BE2C (cell line): Measurements from ENCODE around the gene PECR.

ENCODE experiments used
- DNase-seq: peaks from one replicate; pipeline ENCODE4 v3.0.0-alpha.2; 2020
- H3K27me3 ChIP-seq: fragments of 250-450 bp; sonication (Bioruptor Pico); 2 replicates; pipeline ENCODE4 v1.5.1; 2020; ENCODE audit warnings: mild to moderate bottlenecking
- H3K36me3 ChIP-seq: fragments of 250-450 bp; sonication (Bioruptor Pico); 2 replicates; pipeline ENCODE4 v1.5.1; 2020; ENCODE audit warnings: mild to moderate bottlenecking
- H3K4me1 ChIP-seq: fragments of 250-450 bp; sonication (Bioruptor Pico); 2 replicates; pipeline ENCODE4 v1.5.1; 2020
- H3K4me3 ChIP-seq: 2 replicates; pipeline ENCODE4 v1.5.1; 2011; ENCODE audit warnings: low read depth, low read length
- H3K9me3 ChIP-seq: fragments of 250-450 bp; sonication (Bioruptor Pico); 2 replicates; pipeline ENCODE4 v1.5.1; 2020
- TF ChIP-seq, protein P1 (sequence below): IDR thresholded peaks from 2 replicates; pipeline ENCODE4 v1.5.1; 2012; ENCODE audit warnings: mild to moderate bottlenecking, low read depth, low read length

Gene PECR

GRCh38 chr2:216118474-216118873, 36.9 kb upstream of the PECR start:
- no peak for DNase-seq
- H3K4me3 ChIP-seq = no peak overlapping the region
- peaks cover 91% of the 10 kb centered on the region for H3K36me3 ChIP-seq

DNA sequence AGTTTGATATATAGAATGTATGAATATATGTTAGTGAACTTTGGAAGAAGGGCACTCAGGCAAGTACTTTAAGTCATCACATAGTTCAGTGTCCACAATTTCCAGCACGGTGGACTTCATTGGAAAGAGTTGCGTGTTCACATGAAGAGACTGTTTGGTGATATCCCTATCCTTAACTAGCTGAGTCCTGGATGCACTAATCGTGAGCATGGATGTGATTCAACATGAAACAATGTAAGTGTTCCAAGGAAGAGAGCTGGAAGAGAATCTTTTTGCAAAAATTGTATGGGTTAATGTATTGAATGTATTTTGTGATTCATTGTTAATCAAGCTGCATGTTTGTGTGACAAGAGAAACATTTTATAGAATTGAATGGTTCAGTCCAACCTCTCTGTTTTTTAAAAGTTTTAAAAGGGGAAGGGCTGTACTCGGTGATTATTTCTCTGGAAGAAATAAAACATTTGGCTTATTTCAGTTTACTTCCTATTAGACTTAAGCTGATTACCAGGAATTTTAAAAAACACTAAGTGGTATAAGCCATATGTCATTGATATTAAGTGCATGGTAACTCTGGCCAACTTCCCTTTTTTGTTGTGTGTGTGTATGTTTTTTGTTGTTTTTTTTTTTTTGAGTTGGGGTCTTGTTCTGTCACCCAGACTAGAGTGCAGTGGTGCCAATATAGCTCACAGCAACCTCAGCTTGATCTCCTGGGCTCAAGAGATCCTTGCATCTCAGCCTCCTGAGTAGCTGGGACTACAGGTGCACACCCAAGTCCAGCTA, 36.1 kb upstream of the PECR start:
- TF ChIP-seq, protein P1, sequence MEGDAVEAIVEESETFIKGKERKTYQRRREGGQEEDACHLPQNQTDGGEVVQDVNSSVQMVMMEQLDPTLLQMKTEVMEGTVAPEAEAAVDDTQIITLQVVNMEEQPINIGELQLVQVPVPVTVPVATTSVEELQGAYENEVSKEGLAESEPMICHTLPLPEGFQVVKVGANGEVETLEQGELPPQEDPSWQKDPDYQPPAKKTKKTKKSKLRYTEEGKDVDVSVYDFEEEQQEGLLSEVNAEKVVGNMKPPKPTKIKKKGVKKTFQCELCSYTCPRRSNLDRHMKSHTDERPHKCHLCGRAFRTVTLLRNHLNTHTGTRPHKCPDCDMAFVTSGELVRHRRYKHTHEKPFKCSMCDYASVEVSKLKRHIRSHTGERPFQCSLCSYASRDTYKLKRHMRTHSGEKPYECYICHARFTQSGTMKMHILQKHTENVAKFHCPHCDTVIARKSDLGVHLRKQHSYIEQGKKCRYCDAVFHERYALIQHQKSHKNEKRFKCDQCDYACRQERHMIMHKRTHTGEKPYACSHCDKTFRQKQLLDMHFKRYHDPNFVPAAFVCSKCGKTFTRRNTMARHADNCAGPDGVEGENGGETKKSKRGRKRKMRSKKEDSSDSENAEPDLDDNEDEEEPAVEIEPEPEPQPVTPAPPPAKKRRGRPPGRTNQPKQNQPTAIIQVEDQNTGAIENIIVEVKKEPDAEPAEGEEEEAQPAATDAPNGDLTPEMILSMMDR = no peak
- H3K36me3 ChIP-seq = peaks cover 91% of the 10 kb centered on the region
- H3K4me1 ChIP-seq = peaks cover 19% of the 10 kb centered on the region
- no peak overlapping the region for H3K4me3 ChIP-seq
- H3K9me3 ChIP-seq = no peaks in the 10 kb centered on the region
- no peaks in the 10 kb centered on the region for H3K27me3 ChIP-seq
- DNase-seq = no peak

More at GRCh38 chr2:216118474-216118873, 36.9 kb upstream of the PECR start:
- no peaks in the 10 kb centered on the region for H3K9me3 ChIP-seq
- peaks cover 19% of the 10 kb centered on the region for H3K4me1 ChIP-seq
- TF ChIP-seq, protein P1 = no peak
- H3K27me3 ChIP-seq = no peaks in the 10 kb centered on the region

GRCh38 chr2:216116418-216116817, 34.8 kb upstream of the PECR start:
- TF ChIP-seq, protein P1 = no peak
- no peaks in the 10 kb centered on the region for H3K27me3 ChIP-seq
- no peak overlapping the region for H3K4me3 ChIP-seq
- peak; percentile 65 for DNase-seq
- H3K4me1 ChIP-seq = peaks cover 19% of the 10 kb centered on the region
- H3K9me3 ChIP-seq = no peaks in the 10 kb centered on the region
- H3K36me3 ChIP-seq = peaks cover 91% of the 10 kb centered on the region

- TF ChIP-seq, protein P1 = peak; percentile 83
- peak; percentile 98 for DNase-seq
- H3K27me3 ChIP-seq = no peaks in the 10 kb centered on the region
- peaks cover 88% of the 10 kb centered on the region for H3K36me3 ChIP-seq
- H3K4me3 ChIP-seq = peak overlapping the region; percentile 75
- H3K4me1 ChIP-seq = peaks cover 19% of the 10 kb centered on the region
- H3K9me3 ChIP-seq = no peaks in the 10 kb centered on the region
Measured at GRCh38 chr2:216114714-216115531, 33.3 kb upstream of the PECR start.

- Histone ChIP-seq H3K36me3 (peaks cover 82% of the 10 kb centered on the region), H3K27me3 (no peaks in the 10 kb centered on the region), H3K4me1 (peaks cover 19% of the 10 kb centered on the region), H3K9me3 (no peaks in the 10 kb centered on the region), H3K4me3 (no peak overlapping the region)
- no peak for DNase-seq
- TF ChIP-seq, protein P1 = no peak
Measured at GRCh38 chr2:216114382-216114713, 32.7 kb upstream of the PECR start.

GRCh38 chr2:216113572-216113971, 32.0 kb upstream of the PECR start:
- peaks cover 19% of the 10 kb centered on the region for H3K4me1 ChIP-seq
- H3K4me3 ChIP-seq = no peak overlapping the region
- peaks cover 74% of the 10 kb centered on the region for H3K36me3 ChIP-seq
- TF ChIP-seq, protein P1 = no peak
- no peak for DNase-seq
- no peaks in the 10 kb centered on the region for H3K27me3 ChIP-seq
- no peaks in the 10 kb centered on the region for H3K9me3 ChIP-seq
